GM10248 (cell line): ENCODE measurements around the gene IL1R2.

Experiments
- CTCF ChIA-PET: fragments of 300-600 bp; sonication (Branson Sonifier 250); formaldehyde crosslinking; extraction: SDS; loops from one replicate; lab custom pipeline; 2021; ENCODE audit warnings: antibody characterized with exemption; lab: Yijun Ruan, JAX
- POLR2A ChIA-PET: fragments of 350-650 bp; sonication (Branson Sonifier 250); formaldehyde crosslinking; extraction: SDS; loops from one replicate; lab custom pipeline; 2020; ENCODE audit warnings: antibody characterized with exemption; lab: Yijun Ruan, JAX
- DNase-seq: peaks from one replicate; pipeline ENCODE4 v3.0.0; 2012; ENCODE audit errors: extremely low spot score
- CTCF ChIP-seq: IDR thresholded peaks from 2 replicates; pipeline ENCODE4 v1.5.1; 2012; ENCODE audit warnings: mild to moderate bottlenecking, low read depth; ENCODE audit errors: extremely low read depth, missing control alignments, control extremely low read depth

IL1R2 gene

GRCh38 chr2:101981504-101981903 lies 10.3 kb upstream of the IL1R2 start:
- POLR2A ChIA-PET, result no interaction called here
- DNase-seq, result no peak
- TF ChIP-seq CTCF, result no peak
- CTCF ChIA-PET, result interaction anchor here (1.3 kb wide), 2 partner anchors 97 to 259 kb away, joined by 3 to 4 read pairs; no protein-coding TSS in a partner anchor

DNA sequence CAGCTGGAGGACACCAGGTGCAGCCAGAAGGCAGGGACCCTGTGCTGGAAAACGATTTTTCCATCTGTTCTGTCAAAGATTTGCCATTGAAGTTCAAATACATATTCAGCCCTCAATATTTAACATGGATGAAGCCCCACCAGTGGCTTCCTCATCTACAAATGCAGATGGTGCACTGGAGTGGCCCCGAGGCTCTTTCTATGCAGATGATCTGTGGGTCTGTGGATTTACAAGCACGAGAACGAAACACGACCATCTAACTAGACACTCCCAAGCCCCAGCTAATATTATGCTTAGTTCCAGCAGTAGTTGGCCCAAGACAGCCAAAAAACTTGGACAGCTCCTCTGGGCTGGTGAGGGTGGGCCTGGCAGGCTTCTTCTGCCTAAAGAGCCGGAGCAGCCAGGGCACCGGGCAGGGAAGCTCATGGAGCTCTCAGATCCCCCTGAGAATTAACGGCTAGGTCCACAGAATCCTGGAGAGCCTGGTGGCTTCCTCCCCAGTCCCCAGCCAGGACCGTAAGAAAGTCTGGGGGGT lies 9.2 kb upstream of the IL1R2 start:
- POLR2A ChIA-PET, result no interaction called here
- CTCF ChIA-PET, result interaction anchor here (1.3 kb wide), 1 partner anchor 258 kb away, joined by 3 read pairs; no protein-coding TSS in a partner anchor
- no peak for DNase-seq
- TF ChIP-seq CTCF, result no peak

- CTCF ChIA-PET, result no interaction called here
- DNase-seq, result no peak
- TF ChIP-seq CTCF, result no peak
- POLR2A ChIA-PET, result no interaction called here
Observed at GRCh38 chr2:101983486-101983885, 8.3 kb upstream of the IL1R2 start.

DNA sequence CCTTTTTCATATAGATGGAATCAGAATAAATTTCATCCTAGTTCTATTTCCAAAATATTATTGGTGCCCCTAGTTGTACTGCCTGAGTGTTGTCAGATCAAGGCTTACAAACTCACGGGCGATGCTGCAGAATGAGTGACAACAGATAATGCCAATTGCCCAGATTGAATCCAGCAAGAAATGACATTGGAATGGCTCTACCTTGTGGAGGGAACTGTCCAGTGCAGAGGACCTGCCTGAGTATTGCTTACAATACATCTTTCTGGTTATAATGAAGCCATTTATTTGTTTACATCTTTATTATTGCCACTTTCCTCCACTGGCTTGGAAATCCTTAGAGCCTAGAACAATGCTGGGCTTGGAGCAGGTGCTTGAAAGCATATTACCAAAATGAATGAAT lies 7.8 kb upstream of the IL1R2 start:
- TF ChIP-seq CTCF, result no peak
- POLR2A ChIA-PET, result no interaction called here
- DNase-seq, result no peak
- CTCF ChIA-PET, result interaction anchor here (1.0 to 1.3 kb wide), 2 partner anchors 99 to 642 kb away, joined by 3 read pairs; no protein-coding TSS in a partner anchor

GRCh38 chr2:101984656-101985055 lies 7.1 kb upstream of the IL1R2 start:
- ChIA-PET CTCF (interaction anchor here (1.0 to 1.3 kb wide), 2 partner anchors 99 to 642 kb away, joined by 3 read pairs; no protein-coding TSS in a partner anchor), POLR2A (no interaction called here)
- TF ChIP-seq CTCF, result no peak

DNA sequence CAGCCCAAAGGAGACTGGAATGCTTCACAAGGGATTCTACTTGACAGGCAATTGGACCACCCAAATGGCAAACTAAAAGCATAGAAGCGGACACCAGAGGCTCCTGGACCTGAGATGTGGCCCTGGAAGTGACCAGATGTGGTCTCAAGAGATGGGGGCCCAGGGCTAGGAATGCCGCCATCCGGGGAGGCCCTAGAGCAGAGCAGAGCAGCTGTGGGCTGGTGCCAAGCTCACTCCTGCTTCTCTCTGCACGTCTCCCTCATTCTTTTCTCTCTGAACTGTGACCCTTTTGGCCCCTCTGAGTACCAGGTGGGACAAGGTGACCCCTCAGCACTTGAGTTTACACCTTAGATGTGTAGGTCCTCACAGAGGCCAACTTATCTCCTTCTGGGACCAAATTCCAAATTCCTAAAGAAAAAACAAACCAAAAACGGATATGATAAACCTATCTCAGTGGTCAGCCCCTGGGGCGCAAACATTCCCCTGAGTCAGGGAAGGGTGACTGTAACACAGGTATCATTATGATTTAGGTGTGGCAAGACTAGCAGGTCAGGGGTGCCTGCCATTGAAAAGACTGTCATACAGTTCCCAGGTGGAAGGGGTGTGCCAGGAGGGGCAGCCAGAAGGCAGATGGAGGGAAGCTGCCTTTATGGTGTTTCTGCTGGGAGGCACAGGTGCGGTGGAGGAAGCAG lies 6.5 kb upstream of the IL1R2 start:
- TF ChIP-seq CTCF, result no peak
- ChIA-PET POLR2A (no interaction called here), CTCF (interaction anchor here (1.3 kb wide), 1 partner anchor 643 kb away, joined by 3 read pairs; no protein-coding TSS in a partner anchor)
- no peak for DNase-seq

More at GRCh38 chr2:101984656-101985055, 7.1 kb upstream of the IL1R2 start:
- DNase-seq, result no peak
